NCI-H2029 (cell line): ENCODE results near the gene BSND.
A peak's percentile ranks its signal among the peaks of the same experiment; 100 is the strongest.

ENCODE experiments used
- DNase-seq: peaks from one replicate; lab custom pipeline; 2025; lab: John Stamatoyannopoulos, UW

Gene BSND

DNA sequence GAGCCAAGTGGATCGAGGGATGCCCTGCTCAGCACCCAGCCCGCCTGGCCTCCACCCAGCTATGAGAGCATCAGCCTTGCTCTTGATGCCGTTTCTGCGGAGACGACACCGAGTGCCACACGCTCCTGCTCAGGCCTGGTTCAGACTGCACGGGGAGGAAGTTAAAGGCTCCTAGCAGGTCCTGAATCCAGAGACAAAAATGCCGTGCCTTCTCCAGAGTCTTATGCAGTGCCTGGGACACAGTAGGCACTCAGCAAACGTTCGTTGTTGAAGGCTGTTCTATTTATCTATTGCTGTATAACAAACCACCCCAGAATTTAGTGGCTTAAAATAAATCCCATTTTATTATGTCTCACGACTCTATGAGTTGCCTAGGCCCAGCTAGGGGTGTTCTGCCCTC lies 6.8 kb upstream of the BSND start:
- DNase-seq, result no peak

GRCh38 chr1:54993140-54993539 lies 5.6 kb upstream of the BSND start:
- DNase-seq, result no peak

- DNase-seq, result no peak
These were observed 4.3 kb upstream of the BSND start for GRCh38 chr1:54994355-54994990.

GRCh38 chr1:54995013-54995760 lies 3.5 kb upstream of the BSND start:
- DNase-seq, result no peak

- no peak for DNase-seq
These were observed 2.9 kb upstream of the BSND start for GRCh38 chr1:54995835-54996234.

GRCh38 chr1:54996359-54996868 lies 2.3 kb upstream of the BSND start:
- DNase-seq, result peak; percentile 86

GRCh38 chr1:54996869-54997710 lies 1.6 kb upstream of the BSND start:
- DNase-seq, result no peak

DNA sequence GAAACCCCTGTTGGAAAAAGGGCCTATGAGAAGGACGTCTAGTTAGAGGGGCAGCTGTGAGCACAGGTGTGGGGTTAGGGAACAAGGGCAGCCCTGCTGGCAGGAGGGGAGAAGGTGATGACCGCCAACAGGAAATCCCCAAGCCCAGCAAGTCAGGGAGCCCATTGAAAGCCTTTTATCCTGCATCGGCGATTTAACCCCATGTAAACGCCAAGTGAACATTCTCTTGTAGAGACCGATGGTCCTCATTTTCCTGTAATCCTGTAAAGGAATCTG lies 1.1 kb upstream of the BSND start:
- no peak for DNase-seq

DNA sequence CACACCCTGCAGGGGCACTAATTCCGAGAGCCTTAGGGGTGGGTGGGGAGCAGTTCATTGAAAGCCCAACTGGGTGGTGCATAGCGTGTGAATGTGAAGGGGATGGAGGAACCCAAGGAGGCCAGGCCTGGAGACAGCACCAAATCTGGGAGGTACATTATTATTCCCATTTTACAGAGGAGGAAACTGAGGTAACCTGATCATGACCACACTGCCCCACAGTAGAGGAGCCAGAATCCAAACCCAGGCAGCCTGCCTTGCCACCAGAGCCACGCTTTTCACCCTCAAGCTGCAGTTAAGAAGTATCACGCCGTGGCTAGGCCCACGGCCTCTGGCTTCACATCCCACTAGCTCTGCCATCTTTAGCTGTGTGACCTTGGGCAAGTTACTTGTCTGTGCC lies 633 bp upstream of the BSND start:
- no peak for DNase-seq

GRCh38 chr1:55000110-55001085 lies 1.7 kb downstream of the BSND start:
- DNase-seq, result no peak

GRCh38 chr1:55001311-55001710 lies 2.6 kb downstream of the BSND start:
- DNase-seq, result no peak

- DNase-seq, result no peak
These were observed 4.0 kb downstream of the BSND start for GRCh38 chr1:55002686-55003085.

DNA sequence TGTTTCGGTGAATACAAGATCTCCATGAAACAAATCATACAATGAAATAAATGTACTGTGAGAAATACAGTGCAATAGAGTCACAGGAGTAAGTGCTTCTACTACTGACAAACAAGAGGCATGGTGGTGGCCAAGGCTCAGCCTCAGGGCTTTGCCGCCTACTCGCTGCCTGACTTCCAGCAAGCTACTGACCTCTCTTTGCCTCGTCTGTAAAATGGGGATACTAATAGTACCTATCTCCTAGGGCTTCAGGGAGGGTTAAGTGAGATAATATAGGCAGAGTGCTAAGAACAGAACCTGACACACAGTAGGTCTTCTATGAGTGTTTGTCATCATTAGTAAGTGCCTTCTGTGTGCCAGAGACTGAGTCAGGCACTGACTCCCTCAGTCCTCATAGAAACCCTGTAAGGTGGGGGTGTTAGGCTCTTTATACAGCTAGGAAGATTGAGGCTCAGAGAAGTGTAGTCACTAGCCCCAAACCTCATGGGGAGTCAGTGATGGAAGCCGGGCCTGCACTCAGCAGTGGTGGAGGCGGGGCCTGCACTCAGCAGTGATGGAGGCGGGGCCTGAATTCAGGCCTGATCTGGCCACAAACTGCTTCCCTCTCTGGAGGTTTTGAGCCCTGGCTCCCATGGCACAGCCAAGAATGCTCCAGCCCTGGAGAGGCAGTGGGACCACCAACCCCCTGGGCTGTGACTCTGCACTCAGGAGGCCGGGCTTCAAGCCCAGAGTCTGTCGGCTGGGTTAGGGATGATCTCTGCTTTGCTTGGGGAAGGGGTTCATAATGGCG lies 6.8 kb downstream of the BSND start:
- no peak for DNase-seq

DNA sequence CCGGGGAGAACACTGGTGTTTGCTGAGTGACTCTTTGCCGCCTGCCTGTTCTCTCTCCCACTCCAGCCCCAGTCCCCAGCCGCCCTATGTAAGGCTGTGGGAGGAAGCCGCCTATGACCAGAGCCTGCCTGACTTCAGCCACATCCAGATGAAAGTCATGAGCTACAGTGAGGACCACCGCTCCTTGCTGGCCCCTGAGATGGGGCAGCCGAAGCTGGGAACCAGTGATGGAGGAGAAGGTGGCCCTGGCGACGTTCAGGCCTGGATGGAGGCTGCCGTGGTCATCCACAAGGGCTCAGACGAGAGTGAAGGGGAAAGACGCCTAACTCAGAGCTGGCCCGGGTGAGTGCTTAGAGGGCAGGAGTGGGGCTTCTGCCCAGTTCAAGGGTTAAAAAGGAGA lies 8.2 kb downstream of the BSND start:
- no peak for DNase-seq

GRCh38 chr1:55007625-55008024 lies 8.9 kb downstream of the BSND start:
- no peak for DNase-seq

- DNase-seq, result no peak
These were observed 11.6 kb downstream of the BSND start for GRCh38 chr1:55010194-55010886.

DNA sequence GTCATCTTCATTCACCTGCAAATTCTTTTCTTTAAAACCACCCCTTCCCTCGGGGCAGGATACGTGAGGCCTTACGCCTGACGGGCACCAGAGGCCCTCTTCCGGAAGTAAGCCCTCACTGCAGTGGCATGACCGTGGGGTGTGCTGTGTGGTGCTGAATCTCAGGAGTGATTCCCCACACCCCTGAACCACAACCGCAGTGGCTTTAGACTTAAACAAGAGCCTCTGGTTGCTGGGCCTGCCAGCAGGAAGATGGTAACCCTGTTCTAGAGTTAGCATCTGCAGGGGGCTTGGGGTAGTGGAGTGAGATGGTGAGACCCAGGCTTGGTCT lies 12.1 kb downstream of the BSND start:
- no peak for DNase-seq

GRCh38 chr1:55012661-55013060 lies 13.9 kb downstream of the BSND start:
- DNase-seq, result no peak

- DNase-seq, result no peak
These were observed 16.4 kb downstream of the BSND start for GRCh38 chr1:55015123-55015522.
